Measurements from ENCODE around the gene GEMIN5. TPM values are rescaled to one million over a fixed set of nuclear protein-coding genes. Genes with fewer than 3 reads are reported as not detected.

The GEMIN5 gene
- total RNA-seq, 1 experiment from 2014 or later, result 50.6 TPM

DNA sequence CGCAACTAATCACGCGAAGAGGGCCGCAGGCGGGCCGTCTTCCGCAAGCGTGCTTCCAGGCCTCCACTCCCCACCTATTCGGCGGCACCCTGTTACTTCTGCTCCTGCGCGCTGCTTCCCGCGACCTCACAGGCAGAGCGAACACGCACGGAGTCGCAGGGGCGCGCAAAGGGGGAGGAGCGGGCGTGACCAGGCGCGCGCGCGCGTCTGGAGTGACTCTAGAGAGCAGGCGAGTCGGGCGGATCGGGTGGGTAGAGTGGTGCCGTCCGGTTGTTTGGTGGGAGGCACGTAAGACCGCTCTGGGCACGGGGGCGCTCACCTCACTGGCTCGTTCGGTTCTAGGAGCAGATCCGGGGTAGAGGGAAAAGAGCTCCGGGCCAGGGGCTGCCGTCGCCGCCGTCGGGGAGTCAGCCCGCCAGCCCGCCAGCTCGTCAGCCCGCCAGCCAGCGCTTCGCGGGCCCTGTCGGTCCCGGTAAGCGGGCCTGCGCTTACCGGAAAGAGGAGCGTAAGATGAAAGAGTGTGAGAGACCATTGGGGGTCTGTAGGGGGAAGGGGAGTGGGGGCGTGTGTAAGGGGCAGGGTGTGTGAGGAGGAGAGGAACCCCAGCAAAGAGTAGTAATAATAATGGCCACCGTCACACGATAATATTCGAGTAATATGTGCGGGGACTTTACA, 79.6 kb downstream of the GEMIN5 start, which contains the start of gene CNOT8:
TSS of gene CNOT8 (plus strand) at position 331 of the 675 bp plus-strand sequence. CDS start 4,652 bp downstream, outside the sequence.
- Histone ChIP-seq H3K27ac (ENCODE audit: low read depth, low read length, poor library complexity, severe bottlenecking) (peak within 1 kb of the TSS; percentile 99), H3K36me3 (ENCODE audit: insufficient read depth, low read length, poor library complexity, severe bottlenecking) (peaks cover 4% of the 10 kb centered on the region), H3K27me3 (replicated peaks; ENCODE audit: insufficient read depth, low read depth, low read length, poor library complexity) (no peaks in the 10 kb centered on the region), H3K9me3 (ENCODE audit: low read depth, low read length, poor library complexity, severe bottlenecking) (no peaks in the 10 kb centered on the region), H3K4me3 (ENCODE audit: low read depth, low read length, poor library complexity, severe bottlenecking) (peak within 1 kb of the TSS; percentile 60), H3K4me1 (ENCODE audit: insufficient read depth, low read length, poor library complexity, severe bottlenecking) (peaks cover 29% of the 10 kb centered on the region)
- no TSS peak for BruUV-seq (replicated peaks)
- TF ChIP-seq EZH2 (IDR thresholded peaks at IDR 0.05; ENCODE audit: borderline replicate concordance, low read depth, low read length, poor library complexity, severe bottlenecking) (no peak), CTCF (conservative IDR thresholded peaks at IDR 0.05; ENCODE audit: low read depth, low read length) (no peak)
- DNase-seq (ENCODE audit: low spot score), result peak; percentile 97
- POLR2A ChIA-PET (ENCODE audit: low non-redundant PET), result no interaction called here
- intact Hi-C loops (cut with micrococcal nuclease; ENCODE audit: unreplicated experiment), result loop anchor here (2.0 to 5.0 kb wide), 2 partner anchors 102 to 206 kb away; no protein-coding TSS in a partner anchor
- CTCF ChIA-PET, result no interaction called here

- CTCF ChIA-PET, result no interaction called here
Measured at GRCh38 chr5:154857530-154858296, 80.3 kb downstream of the GEMIN5 start.

GRCh38 chr5:154851351-154851750, 86.7 kb downstream of the GEMIN5 start:
- CTCF ChIA-PET, result no interaction called here
- no peak for DNase-seq (ENCODE audit: low spot score)
- H3K27me3 ChIP-seq (replicated peaks; ENCODE audit: insufficient read depth, low read depth, low read length, poor library complexity), result no peaks in the 10 kb centered on the region
- POLR2A ChIA-PET (ENCODE audit: low non-redundant PET), result no interaction called here
- H3K4me1 ChIP-seq (ENCODE audit: insufficient read depth, low read length, poor library complexity, severe bottlenecking), result no peaks in the 10 kb centered on the region
- TF ChIP-seq CTCF (conservative IDR thresholded peaks at IDR 0.05; ENCODE audit: low read depth, low read length) (no peak), EZH2 (IDR thresholded peaks at IDR 0.05; ENCODE audit: borderline replicate concordance, low read depth, low read length, poor library complexity, severe bottlenecking) (no peak)
- H3K9me3 ChIP-seq (ENCODE audit: low read depth, low read length, poor library complexity, severe bottlenecking), result no peaks in the 10 kb centered on the region
- no peak overlapping the region for H3K27ac ChIP-seq (ENCODE audit: low read depth, low read length, poor library complexity, severe bottlenecking)
- H3K4me3 ChIP-seq (ENCODE audit: low read depth, low read length, poor library complexity, severe bottlenecking), result no peak overlapping the region
- no TSS peak for BruUV-seq (replicated peaks)
- H3K36me3 ChIP-seq (ENCODE audit: insufficient read depth, low read length, poor library complexity, severe bottlenecking), result no peaks in the 10 kb centered on the region
- intact Hi-C loops (cut with micrococcal nuclease; ENCODE audit: unreplicated experiment), result no loop called here

More at GRCh38 chr5:154857530-154858296, 80.3 kb downstream of the GEMIN5 start:
- peaks cover 29% of the 10 kb centered on the region for H3K4me1 ChIP-seq (ENCODE audit: insufficient read depth, low read length, poor library complexity, severe bottlenecking)
- H3K4me3 ChIP-seq (ENCODE audit: low read depth, low read length, poor library complexity, severe bottlenecking), result peak overlapping the region; percentile 60
- H3K36me3 ChIP-seq (ENCODE audit: insufficient read depth, low read length, poor library complexity, severe bottlenecking), result no peaks in the 10 kb centered on the region
- DNase-seq (ENCODE audit: low spot score), result peak; percentile 96
- intact Hi-C loops (cut with micrococcal nuclease; ENCODE audit: unreplicated experiment), result loop anchor here (2.0 to 5.0 kb wide), 2 partner anchors 101 to 205 kb away; no protein-coding TSS in a partner anchor
- TF ChIP-seq EZH2 (IDR thresholded peaks at IDR 0.05; ENCODE audit: borderline replicate concordance, low read depth, low read length, poor library complexity, severe bottlenecking), result no peak
- TF ChIP-seq CTCF (conservative IDR thresholded peaks at IDR 0.05; ENCODE audit: low read depth, low read length), result no peak
- no peaks in the 10 kb centered on the region for H3K27me3 ChIP-seq (replicated peaks; ENCODE audit: insufficient read depth, low read depth, low read length, poor library complexity)
- POLR2A ChIA-PET (ENCODE audit: low non-redundant PET), result interaction anchor here (0.6 kb wide), 1 partner anchor 13 kb away, joined by 5 read pairs; no protein-coding TSS in a partner anchor
- H3K27ac ChIP-seq (ENCODE audit: low read depth, low read length, poor library complexity, severe bottlenecking), result peak overlapping the region; percentile 99
- BruUV-seq (replicated peaks), result TSS peak; percentile 87
- H3K9me3 ChIP-seq (ENCODE audit: low read depth, low read length, poor library complexity, severe bottlenecking), result no peaks in the 10 kb centered on the region
